Measurements from ENCODE around the gene PRSS2.

PRSS2 gene

DNA sequence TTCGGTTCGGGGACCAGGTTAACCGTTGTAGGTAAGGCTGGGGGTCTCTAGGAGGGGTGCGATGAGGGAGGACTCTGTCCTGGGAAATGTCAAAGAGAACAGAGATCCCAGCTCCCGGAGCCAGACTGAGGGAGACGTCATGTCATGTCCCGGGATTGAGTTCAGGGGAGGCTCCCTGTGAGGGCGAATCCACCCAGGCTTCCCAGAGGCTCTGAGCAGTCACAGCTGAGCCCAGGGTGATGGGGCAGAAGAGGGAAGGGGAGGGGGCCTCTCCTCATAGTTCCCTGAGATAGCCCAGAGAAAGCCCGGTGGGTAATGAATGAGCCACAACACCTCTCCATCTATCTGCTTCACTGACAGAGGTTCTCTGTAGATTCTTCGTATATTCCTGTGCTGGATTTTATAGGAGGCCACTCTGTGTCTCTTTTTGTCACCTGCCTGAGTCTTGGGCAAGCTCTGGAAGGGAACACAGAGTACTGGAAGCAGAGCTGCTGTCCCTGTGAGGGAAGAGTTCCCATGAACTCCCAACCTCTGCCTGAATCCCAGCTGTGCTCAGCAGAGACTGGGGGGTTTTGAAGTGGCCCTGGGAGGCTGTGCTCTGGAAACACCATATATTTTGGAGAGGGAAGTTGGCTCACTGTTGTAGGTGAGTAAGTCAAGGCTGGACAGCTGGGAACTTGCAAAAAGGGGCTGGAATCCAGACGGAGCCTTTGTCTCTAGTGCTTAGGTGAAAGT lies 16.4 kb downstream of the PRSS2 start:
- DNase-seq (ENCODE audit: low read depth in 3 of 3) = no peak

DNA sequence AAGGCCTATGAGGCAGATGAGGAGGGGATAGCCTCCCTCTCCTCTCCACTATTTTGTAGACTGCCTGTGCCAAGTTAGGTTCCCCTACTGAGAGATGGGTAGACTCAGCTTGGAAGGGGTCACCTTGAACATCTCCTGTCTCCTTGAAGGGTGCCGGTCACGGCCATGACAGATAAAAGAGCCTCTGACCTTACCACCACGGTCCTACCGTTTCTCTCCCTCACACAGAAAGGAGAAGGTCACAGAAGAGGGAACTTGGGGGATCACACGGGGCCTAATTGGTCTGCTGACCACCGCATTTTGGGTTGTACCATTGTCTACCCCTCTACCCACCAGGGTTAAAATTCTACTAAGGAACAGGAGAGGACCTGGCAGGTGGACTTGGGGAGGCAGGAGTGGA lies 17.0 kb downstream of the PRSS2 start:
- DNase-seq (ENCODE audit: low read depth in 3 of 3) = no peak

DNA sequence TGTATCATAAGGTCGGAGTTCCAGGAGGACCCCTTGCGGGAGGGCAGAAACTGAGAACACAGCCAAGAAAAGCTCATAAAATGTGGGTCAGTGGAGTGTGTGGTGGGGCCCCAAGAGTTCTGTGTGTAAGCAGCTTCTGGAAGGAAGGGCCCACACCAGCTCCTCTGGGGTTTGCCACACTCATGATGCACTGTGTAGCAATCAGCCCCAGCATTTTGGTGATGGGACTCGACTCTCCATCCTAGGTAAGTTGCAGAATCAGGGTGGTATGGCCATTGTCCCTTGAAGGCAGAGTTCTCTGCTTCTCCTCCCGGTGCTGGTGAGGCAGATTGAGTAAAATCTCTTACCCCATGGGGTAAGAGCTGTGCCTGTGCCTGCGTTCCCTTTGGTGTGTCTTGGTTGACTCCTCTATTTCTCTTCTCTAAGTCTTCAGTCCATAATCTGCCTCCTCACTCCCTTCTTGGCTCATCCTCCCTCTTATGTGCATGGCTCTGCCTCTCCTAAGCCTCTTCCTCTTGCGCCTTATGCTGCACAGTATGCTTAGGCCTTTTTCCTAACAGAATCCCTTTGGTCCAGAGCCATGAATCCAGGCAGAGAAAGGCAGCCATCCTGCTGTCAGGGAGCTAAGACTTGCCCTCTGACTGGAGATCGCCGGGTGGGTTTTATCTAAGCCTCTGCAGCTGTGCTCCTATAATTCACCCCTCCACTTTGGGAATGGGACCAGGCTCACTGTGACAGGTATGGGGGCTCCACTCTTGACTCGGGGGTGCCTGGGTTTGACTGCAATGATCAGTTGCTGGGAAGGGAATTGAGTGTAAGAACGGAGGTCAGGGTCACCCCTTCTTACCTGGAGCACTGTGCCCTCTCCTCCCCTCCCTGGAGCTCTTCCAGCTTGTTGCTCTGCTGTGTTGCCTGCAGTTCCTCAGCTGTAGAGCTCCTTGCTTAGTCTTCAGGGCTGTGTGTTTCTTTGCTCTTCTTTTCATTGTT lies 17.8 kb downstream of the PRSS2 start:
- no peak for DNase-seq (ENCODE audit: low read depth in 3 of 3)

DNA sequence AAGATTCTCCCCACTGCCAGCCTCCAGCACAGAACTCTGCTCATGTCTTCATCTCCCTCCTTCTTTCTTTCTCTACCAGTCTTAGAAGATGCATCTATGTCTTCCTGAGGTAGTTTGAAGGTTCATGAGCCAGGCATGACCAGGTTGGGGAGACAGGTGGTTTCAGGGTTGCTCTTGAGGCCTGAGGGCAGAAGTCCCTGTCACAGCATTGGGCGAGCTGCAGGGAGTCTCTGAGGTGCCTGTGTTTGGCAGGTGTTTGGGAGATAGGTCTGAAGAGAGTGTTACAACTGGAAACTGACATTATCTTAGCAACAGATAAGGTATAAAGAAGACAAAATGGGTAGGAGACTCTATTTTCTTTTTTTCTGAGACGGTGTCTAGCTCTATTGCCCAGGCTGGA lies 18.7 kb downstream of the PRSS2 start:
- no peak for DNase-seq (ENCODE audit: low read depth in 3 of 3)

DNA sequence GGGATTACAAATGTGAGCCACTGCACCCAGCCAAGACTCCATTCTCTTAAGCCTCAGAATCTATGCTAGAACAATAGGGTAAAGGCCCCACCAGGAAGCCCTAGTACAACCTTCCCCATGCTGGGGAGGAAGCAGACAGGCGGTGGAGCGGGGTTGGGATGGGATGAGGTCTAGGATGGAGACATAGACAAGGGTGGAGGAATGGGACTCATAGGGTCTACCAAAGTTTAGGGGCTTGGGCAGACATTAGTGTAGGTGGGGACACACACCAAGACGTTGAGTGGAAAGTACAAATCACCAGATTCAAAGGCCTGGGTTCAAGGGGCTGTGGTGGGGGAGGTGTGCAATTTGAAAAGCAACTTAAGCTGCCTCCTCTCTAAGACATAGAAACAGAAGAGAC lies 19.3 kb downstream of the PRSS2 start:
- no peak for DNase-seq (ENCODE audit: low read depth in 3 of 3)

DNA sequence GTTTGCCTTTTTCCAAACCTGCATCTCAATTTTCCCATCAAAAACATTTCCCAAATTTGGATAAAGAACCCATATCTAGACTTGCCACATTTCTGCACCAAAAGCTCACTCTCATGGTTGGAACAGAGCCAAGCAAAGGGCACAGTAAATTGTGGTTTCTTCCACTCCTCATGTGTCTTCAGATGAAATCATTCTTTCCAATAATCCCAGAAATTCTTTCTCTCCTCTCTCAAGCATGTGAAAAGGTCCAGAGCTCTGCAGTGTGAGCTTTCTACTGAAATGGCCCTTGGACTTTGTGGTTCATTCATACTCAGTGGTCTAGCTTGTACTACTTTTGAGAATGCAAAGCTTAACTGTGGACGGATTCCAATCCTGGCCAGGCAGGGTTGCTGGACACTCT lies 19.8 kb downstream of the PRSS2 start:
- DNase-seq (ENCODE audit: low read depth in 3 of 3) = no peak

DNA sequence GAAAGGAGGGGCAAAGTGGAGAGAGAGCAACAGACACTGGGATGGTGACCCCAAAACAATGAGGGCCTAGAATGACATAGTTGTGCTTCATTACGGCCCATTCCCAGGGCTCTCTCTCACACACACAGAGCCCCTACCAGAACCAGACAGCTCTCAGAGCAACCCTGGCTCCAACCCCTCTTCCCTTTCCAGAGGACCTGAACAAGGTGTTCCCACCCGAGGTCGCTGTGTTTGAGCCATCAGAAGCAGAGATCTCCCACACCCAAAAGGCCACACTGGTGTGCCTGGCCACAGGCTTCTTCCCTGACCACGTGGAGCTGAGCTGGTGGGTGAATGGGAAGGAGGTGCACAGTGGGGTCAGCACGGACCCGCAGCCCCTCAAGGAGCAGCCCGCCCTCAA lies 20.7 kb downstream of the PRSS2 start:
- DNase-seq (ENCODE audit: low read depth in 3 of 3) = no peak

DNA sequence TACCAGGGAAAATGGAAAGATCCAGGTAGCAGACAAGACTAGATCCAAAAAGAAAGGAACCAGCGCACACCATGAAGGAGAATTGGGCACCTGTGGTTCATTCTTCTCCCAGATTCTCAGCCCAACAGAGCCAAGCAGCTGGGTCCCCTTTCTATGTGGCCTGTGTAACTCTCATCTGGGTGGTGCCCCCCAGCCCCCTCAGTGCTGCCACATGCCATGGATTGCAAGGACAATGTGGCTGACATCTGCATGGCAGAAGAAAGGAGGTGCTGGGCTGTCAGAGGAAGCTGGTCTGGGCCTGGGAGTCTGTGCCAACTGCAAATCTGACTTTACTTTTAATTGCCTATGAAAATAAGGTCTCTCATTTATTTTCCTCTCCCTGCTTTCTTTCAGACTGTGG lies 21.4 kb downstream of the PRSS2 start:
- DNase-seq (ENCODE audit: low read depth in 3 of 3) = no peak

DNA sequence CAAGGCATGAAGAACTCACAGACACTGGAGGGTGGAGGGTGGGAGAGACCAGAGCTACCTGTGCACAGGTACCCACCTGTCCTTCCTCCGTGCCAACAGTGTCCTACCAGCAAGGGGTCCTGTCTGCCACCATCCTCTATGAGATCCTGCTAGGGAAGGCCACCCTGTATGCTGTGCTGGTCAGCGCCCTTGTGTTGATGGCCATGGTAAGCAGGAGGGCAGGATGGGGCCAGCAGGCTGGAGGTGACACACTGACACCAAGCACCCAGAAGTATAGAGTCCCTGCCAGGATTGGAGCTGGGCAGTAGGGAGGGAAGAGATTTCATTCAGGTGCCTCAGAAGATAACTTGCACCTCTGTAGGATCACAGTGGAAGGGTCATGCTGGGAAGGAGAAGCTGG lies 21.8 kb downstream of the PRSS2 start:
- DNase-seq (ENCODE audit: low read depth in 3 of 3) = no peak

DNA sequence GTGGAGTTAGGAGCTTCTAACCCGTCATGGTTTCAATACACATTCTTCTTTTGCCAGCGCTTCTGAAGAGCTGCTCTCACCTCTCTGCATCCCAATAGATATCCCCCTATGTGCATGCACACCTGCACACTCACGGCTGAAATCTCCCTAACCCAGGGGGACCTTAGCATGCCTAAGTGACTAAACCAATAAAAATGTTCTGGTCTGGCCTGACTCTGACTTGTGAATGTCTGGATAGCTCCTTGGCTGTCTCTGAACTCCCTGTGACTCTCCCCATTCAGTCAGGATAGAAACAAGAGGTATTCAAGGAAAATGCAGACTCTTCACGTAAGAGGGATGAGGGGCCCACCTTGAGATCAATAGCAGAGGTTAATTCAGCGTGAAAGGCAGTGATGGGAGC lies 22.4 kb downstream of the PRSS2 start:
- no peak for DNase-seq (ENCODE audit: low read depth in 3 of 3)

DNA sequence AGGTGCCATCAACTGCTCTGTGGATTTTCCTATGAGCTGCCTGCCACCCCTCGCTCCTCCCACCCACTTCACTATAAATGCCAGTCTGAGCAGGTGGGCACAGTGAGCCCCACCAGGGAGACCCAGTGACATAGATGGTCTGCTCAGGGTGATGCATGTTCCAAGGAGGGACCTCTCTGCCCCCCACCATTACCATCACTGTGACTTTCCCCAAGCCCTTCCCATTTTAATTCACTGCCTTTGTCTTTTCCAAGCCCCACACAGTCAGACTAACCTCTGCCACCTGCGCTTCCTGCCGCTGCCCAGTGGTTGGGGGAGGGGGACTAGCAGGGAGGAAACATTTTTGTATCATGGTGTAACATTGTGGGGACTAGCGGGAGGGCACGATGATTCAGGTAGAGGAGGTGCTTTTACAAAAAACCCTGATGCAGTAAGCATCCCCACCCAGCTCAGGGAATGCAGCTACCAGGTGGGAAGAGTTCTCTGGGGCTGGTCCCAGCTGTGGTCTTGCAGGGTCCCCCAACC lies 24.6 kb downstream of the PRSS2 start:
- peak in 1 of 3 experiments; percentile 65 for DNase-seq (ENCODE audit: low read depth in 3 of 3)

DNA sequence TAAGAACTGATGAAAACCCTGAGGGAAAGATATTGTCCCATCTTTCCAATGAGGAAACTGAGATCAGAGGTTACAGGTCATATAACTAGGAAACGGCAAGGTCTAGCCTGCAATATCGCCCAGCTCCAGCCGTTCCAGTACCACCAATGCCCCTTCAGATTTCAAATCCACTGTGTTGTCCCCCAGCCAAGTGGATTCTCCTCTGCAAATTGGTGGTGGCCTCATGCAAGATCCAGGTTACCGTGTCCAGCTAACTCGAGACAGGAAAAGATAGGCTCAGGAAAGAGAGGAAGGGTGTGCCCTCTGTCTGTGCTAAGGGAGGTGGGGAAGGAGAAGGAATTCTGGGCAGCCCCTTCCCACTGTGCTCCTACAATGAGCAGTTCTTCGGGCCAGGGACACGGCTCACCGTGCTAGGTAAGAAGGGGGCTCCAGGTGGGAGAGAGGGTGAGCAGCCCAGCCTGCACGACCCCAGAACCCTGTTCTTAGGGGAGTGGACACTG lies 25.3 kb downstream of the PRSS2 start:
- no peak for DNase-seq (ENCODE audit: low read depth in 3 of 3)

DNA sequence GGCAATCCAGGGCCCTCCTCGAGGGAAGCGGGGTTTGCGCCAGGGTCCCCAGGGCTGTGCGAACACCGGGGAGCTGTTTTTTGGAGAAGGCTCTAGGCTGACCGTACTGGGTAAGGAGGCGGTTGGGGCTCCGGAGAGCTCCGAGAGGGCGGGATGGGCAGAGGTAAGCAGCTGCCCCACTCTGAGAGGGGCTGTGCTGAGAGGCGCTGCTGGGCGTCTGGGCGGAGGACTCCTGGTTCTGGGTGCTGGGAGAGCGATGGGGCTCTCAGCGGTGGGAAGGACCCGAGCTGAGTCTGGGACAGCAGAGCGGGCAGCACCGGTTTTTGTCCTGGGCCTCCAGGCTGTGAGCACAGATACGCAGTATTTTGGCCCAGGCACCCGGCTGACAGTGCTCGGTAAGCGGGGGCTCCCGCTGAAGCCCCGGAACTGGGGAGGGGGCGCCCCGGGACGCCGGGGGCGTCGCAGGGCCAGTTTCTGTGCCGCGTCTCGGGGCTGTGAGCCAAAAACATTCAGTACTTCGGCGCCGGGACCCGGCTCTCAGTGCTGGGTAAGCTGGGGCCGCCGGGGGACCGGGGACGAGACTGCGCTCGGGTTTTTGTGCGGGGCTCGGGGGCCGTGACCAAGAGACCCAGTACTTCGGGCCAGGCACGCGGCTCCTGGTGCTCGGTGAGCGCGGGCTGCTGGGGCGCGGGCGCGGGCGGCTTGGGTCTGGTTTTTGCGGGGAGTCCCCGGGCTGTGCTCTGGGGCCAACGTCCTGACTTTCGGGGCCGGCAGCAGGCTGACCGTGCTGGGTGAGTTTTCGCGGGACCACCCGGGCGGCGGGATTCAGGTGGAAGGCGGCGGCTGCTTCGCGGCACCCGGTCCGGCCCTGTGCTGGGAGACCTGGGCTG lies 26.0 kb downstream of the PRSS2 start:
- DNase-seq (ENCODE audit: low read depth in 3 of 3) = no peak

DNA sequence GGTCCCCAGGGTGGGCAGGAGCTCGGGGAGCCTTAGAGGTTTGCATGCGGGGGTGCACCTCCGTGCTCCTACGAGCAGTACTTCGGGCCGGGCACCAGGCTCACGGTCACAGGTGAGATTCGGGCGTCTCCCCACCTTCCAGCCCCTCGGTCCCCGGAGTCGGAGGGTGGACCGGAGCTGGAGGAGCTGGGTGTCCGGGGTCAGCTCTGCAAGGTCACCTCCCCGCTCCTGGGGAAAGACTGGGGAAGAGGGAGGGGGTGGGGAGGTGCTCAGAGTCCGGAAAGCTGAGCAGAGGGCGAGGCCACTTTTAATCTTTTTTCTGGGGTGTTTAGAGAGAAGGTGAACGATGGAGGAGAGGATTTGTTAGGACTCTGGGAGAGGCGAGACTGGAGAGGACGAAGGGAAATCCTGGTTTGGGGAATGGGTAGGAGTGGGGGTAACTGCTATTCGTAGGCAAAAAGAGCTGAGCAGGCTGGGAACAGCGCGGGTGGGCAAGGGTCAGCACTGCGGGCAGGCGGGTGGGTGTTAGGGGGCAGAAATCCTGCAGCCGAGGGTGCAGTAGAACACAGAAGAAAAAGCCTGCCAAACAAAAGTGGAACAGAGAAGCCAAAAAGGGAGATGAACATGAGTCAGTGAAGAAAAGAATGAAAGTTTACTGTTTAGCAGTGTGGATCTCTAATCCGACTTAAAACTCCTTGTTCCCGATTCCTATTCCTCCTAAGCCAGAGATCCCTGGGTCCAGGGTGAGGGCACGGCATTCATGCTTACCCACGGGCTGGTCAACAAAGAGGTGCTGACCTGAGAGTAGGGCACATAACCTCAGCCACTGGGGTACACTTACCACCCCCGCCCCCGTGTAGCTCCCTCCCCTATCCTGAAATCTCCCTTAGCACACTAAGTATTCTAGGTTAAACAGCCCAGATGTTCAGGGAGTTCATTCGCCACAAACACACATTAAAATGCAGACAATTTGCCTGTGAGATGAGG lies 26.9 kb downstream of the PRSS2 start:
- DNase-seq (ENCODE audit: low read depth in 3 of 3) = no peak

DNA sequence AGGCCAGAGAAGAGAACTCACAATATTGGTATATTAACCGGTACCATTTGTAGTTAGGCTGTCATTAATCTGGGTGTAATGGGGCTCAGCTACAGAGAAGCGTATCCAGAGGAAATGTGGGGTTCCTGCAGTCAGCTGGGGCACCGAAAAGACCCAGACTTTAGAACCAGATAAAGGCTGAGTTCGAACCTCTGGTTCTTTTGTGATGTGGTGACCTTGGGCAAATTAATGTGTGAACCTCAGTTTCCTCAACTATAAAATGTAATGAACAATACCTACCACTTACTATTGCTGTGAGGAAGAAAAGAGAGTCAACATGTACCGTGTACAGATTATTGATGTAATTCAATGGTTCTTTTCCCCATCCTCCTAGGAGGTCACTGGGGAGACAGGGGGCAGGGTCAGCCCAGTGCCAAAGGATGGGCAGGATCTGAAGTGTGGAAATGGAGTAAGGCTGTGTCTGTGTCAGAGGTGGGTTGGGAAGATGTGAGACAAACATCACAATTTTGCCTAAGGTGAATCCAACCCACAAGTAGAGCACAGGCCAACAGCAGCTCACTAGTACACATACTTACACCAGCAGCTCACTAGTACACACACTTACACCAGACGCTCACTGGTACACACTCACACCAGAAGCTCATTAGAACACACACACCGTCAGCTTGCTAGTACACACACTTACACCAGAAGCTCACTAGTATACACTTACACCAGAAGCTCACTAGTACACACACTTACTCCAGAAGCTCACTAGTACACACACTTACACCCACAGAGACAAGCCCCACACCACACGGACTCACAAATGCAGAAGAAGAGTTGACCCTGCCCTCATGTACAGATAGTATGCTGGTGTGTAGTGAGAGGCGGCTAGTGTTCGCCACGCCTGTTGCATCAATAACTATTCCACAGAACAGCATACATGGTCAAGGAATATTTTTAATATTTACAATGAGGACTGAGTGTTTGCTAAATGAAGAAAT lies 28.0 kb downstream of the PRSS2 start:
- no peak for DNase-seq (ENCODE audit: low read depth in 3 of 3)

DNA sequence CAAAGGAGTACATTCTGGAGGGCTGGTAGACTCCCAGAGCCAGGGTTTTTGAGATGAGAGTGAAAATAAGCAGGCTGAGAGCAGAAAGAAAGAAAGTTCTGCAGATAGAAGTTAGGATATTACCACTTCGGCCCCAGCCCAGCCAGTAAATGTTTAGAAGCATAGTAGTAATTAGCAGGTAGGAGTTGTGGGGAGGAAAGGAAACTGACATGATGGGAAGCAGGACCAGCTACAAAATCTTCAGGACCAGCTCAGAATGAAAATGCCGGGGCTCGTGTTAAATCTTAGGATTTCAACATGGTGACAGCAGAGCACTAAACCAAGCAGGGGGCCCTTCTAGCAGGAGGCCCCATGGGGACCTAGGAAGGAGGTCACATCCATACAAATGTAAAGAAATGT lies 28.7 kb downstream of the PRSS2 start:
- DNase-seq (ENCODE audit: low read depth in 3 of 3) = no peak

DNA sequence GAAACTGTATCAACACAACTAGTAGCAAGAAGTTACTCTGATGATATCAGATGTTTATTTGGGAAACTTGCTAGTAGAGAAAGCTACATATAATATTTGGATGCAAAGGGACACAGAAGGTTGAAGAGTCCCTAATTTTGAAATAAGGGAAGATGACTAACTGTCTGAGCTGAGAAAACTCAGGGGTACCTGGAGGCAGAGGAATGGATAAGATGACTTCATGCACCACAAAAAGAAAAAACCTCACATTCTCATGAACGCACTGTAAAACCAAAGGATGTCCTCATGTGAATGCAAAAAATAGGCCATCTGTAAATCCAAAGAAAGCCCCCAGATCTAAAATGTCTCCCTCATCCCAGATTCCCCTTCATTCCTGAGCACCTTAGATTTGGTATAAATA lies 29.3 kb downstream of the PRSS2 start:
- DNase-seq (ENCODE audit: low read depth in 3 of 3) = no peak

DNA sequence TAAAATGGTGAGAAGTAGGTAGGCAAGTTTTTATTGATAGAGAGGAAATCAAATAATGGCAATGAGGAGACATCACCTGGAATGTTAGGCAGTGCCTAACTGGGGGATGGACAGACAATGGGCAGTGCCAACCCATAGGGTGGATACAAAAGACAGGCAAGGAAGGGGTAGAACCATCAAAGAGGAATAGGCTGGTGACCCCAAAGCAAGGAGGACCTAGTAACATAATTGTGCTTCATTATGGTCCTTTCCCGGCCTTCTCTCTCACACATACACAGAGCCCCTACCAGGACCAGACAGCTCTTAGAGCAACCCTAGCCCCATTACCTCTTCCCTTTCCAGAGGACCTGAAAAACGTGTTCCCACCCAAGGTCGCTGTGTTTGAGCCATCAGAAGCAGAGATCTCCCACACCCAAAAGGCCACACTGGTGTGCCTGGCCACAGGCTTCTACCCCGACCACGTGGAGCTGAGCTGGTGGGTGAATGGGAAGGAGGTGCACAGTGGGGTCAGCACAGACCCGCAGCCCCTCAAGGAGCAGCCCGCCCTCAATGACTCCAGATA lies 30.0 kb downstream of the PRSS2 start:
- DNase-seq (ENCODE audit: low read depth in 3 of 3) = no peak

All from stimulated activated CD4-positive, alpha-beta T cell treated with anti-CD3 and anti-CD28 coated beads, TNF-alpha, amount 100 ng/mL, for 24 hours (primary cell).